Activated B cell treated with CpG ODN at 0.5 μM for 24 hours (primary cell): ENCODE data around the gene FGFR4. TPM values are rescaled to one million over a fixed set of nuclear protein-coding genes. Genes with fewer than 3 reads are reported as not detected.
A peak's percentile ranks its signal among the peaks of the same experiment; 100 is the strongest.

Source experiments
- ATAC-seq: fragments of 200-7000 bp; cut with Tn5 transposase; one replicate; pipeline ENCODE4 v1.10.0; 2021; ENCODE audit warnings: low read depth, mild to moderate bottlenecking, moderate library complexity
- CTCF ChIA-PET: fragments of 350-600 bp; sonication (Branson Sonifier 250); formaldehyde crosslinking; loops from one replicate; lab custom pipeline; 2021; ENCODE audit warnings: antibody characterized with exemption; lab: Charles Lee
- POLR2A ChIA-PET: fragments of 350-600 bp; sonication (Branson Sonifier 250); formaldehyde crosslinking; loops from one replicate; lab custom pipeline; 2021; ENCODE audit warnings: antibody characterized with exemption; lab: Charles Lee
- DNase-seq: peaks from one replicate; pipeline ENCODE4 v3.0.0; 2022
- H3K27ac Mint-ChIP-seq: one replicate; pipeline ENCODE4 v1.8.0; 2020; ENCODE audit warnings: mixed read lengths
- H3K27me3 Mint-ChIP-seq: one replicate; pipeline ENCODE4 v1.8.0; 2021; ENCODE audit warnings: mixed read lengths
- H3K36me3 Mint-ChIP-seq: one replicate; pipeline ENCODE4 v1.8.0; 2021; ENCODE audit warnings: low read depth, mixed read lengths
- H3K4me1 Mint-ChIP-seq: one replicate; pipeline ENCODE4 v1.8.0; 2021; ENCODE audit warnings: mixed read lengths
- H3K4me3 Mint-ChIP-seq: one replicate; pipeline ENCODE4 v1.8.0; 2020; ENCODE audit warnings: mild to moderate bottlenecking, mixed read lengths
- H3K9me3 Mint-ChIP-seq: one replicate; pipeline ENCODE4 v1.8.0; 2020; ENCODE audit warnings: mixed read lengths
- CTCF ChIP-seq: fragments of 200-600 bp; IDR thresholded peaks from one replicate; pipeline ENCODE4 v1.8.0; 2022; ENCODE audit warnings: antibody characterized with exemption, mild to moderate bottlenecking
- intact Hi-C: fragments of 100-400 bp; cut with micrococcal nuclease; formaldehyde crosslinking; loops from one replicate; pipeline ENCODE4 v1.15.1; 2024
- total RNA-seq: library from RNA; stranded (reverse); gene quantifications from 2 replicates; pipeline ENCODE4 v1.2.3, GENCODE V29; 2022

The FGFR4 gene
- total RNA-seq, 1 donor from 2014 or later = 1.5 TPM

GRCh38 chr5:177109810-177110209 lies 23.1 kb downstream of the FGFR4 start:
- Mint-ChIP-seq H3K4me1 (peaks cover 7% of the 10 kb centered on the region), H3K4me3 (no peak overlapping the region), H3K9me3 (no peaks in the 10 kb centered on the region), H3K27me3 (no peaks in the 10 kb centered on the region), H3K36me3 (no peaks in the 10 kb centered on the region), H3K27ac (no peak overlapping the region)
- no peak for DNase-seq
- ATAC-seq = no peak
- intact Hi-C loops = loop anchor here (5.0 to 10.0 kb wide), 6 partner anchors 67 to 395 kb away; partner anchors contain the start of gene DOK3
- POLR2A ChIA-PET = no interaction called here
- no peak for TF ChIP-seq CTCF
- CTCF ChIA-PET = interaction anchor here (0.7 to 6.7 kb wide), 3 partner anchors 38 to 450 kb away, joined by 3 to 74 read pairs (median 66); no protein-coding TSS in a partner anchor

GRCh38 chr5:177111720-177112394 lies 25.1 kb downstream of the FGFR4 start:
- POLR2A ChIA-PET = interaction anchor here (0.5 kb wide), 1 partner anchor 40 kb away, joined by 3 read pairs; no protein-coding TSS in a partner anchor
- no peak overlapping the region for H3K27ac Mint-ChIP-seq
- intact Hi-C loops = loop anchor here (1.0 to 10.0 kb wide), 10 partner anchors 25 to 538 kb away; partner anchors contain the start of gene DOK3
- DNase-seq (peak; percentile 61), ATAC-seq (peak; percentile 71)
- H3K9me3 Mint-ChIP-seq = no peaks in the 10 kb centered on the region
- H3K4me3 Mint-ChIP-seq = no peak overlapping the region
- CTCF ChIA-PET = interaction anchor here (0.6 to 6.7 kb wide), 15 partner anchors 12 to 1382 kb away, joined by 3 to 74 read pairs (median 3); partner anchors contain the start of genes FGFR4 and LMAN2
- H3K27me3 Mint-ChIP-seq = no peaks in the 10 kb centered on the region
- peaks cover 16% of the 10 kb centered on the region for H3K4me1 Mint-ChIP-seq
- no peaks in the 10 kb centered on the region for H3K36me3 Mint-ChIP-seq
- TF ChIP-seq CTCF = peak; percentile 43

- DNase-seq = no peak
- peaks cover 20% of the 10 kb centered on the region for H3K4me1 Mint-ChIP-seq
- POLR2A ChIA-PET = no interaction called here
- no peak for TF ChIP-seq CTCF
- intact Hi-C loops = loop anchor here (1.0 to 10.0 kb wide), 10 partner anchors 25 to 538 kb away; partner anchors contain the start of gene DOK3
- H3K9me3 Mint-ChIP-seq = no peaks in the 10 kb centered on the region
- ATAC-seq = no peak
- CTCF ChIA-PET = interaction anchor here (0.6 to 6.7 kb wide), 24 partner anchors 12 to 1383 kb away, joined by 3 to 74 read pairs (median 3); partner anchors contain the start of genes FGFR4 and LMAN2
- H3K27ac Mint-ChIP-seq = no peak overlapping the region
- no peaks in the 10 kb centered on the region for H3K27me3 Mint-ChIP-seq
- no peak overlapping the region for H3K4me3 Mint-ChIP-seq
- H3K36me3 Mint-ChIP-seq = no peaks in the 10 kb centered on the region
Measured at GRCh38 chr5:177112589-177113220, 26.0 kb downstream of the FGFR4 start.

- Mint-ChIP-seq H3K27ac (no peak overlapping the region), H3K27me3 (no peaks in the 10 kb centered on the region), H3K4me1 (peaks cover 20% of the 10 kb centered on the region), H3K4me3 (no peak overlapping the region), H3K36me3 (no peaks in the 10 kb centered on the region), H3K9me3 (no peaks in the 10 kb centered on the region)
- ATAC-seq (peak; percentile 62), DNase-seq (peak; percentile 73)
- CTCF ChIA-PET = interaction anchor here (0.6 to 6.7 kb wide), 32 partner anchors 15 to 1384 kb away, joined by 3 to 74 read pairs (median 3); partner anchors contain the start of genes FGFR4 and NSD1
- POLR2A ChIA-PET = interaction anchor here (0.6 to 2.2 kb wide), 5 partner anchors 11 to 452 kb away, joined by 3 to 16 read pairs (median 3); partner anchors contain the start of gene NSD1
- TF ChIP-seq CTCF = no peak
- intact Hi-C loops = loop anchor here (2.0 to 10.0 kb wide), 8 partner anchors 64 to 391 kb away; partner anchors contain the start of gene DOK3
Measured at GRCh38 chr5:177113566-177114424, 27.1 kb downstream of the FGFR4 start.
